ENCODE data around the gene AMACR. TPM values are rescaled to one million over a fixed set of nuclear protein-coding genes. Genes with fewer than 3 reads are reported as not detected.
A peak's percentile ranks its signal among the peaks of the same experiment; 100 is the strongest.

Gene AMACR
- total and polyA plus RNA-seq, 2 of the 13 experiments (the other 11 are each of a cell fraction or from before 2014, with no cell fraction given) = 8.9 to 19.7 TPM

DNA sequence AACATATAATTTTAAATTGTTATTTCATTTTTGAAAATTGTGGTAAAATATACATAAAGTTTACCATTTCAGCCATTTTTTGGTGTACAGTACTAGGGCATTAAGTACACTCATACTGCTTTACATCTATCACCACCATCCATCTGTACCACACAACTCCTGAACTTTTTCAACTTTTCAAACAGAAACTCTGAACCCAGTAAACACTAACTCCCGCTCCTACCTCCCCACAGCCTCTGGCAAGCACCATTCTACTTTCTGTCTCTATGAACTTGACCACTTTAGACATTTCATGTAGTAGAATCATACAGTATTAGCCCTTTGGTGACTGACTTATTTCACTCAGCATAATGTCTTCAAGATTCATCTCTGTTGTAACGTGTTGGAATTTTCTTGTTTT, 15.0 kb downstream of the AMACR start:
- Histone ChIP-seq H2AFZ (ENCODE audit: low read length) (no peak overlapping the region), H3K9me3 (ENCODE audit: low read length) (no peaks in the 10 kb centered on the region), H3K4me2 (ENCODE audit: low read depth, low read length) (peak overlapping the region; percentile 2; the same call in 1 of the 2 replicates), H3K27ac (ENCODE audit: extremely low read length, insufficient read depth, low read length) (no peak overlapping the region), H3K4me3 (replicated peaks in 1 of 3; ENCODE audit: insufficient read depth in 1 of 3, low read depth in 2 of 3, low read length in 3 of 3) (no peak overlapping the region), H3K79me2 (ENCODE audit: insufficient read depth, low read length) (no peaks in the 10 kb centered on the region), H3K27me3 (ENCODE audit: control insufficient read depth in 1 of 2, insufficient read depth in 2 of 2, low read length in 2 of 2) (no peaks in the 10 kb centered on the region), H3K4me1 (ENCODE audit: insufficient read depth, low read length) (peaks cover 35% of the 10 kb centered on the region), H3K36me3 (replicated peaks in 1 of 2; ENCODE audit: control insufficient read depth in 1 of 2, insufficient read depth in 2 of 2, low read length in 2 of 2) (peaks cover 5 to 30% of the 10 kb centered on the region in 2 experiments), H4K20me1 (ENCODE audit: insufficient read depth, low read length) (no peaks in the 10 kb centered on the region), H3K9ac (ENCODE audit: insufficient read depth, low read depth, low read length) (no peak overlapping the region)
- peak; percentile 85 for ATAC-seq
- peak; percentile 68 for FAIRE-seq
- peak; percentile 23 for DNase-seq (ENCODE audit: low spot score)
- 48% methylated on average over 2 of the region's 2 CpGs for WGBS (ENCODE audit: low lambda C conversion rate)
- BruUV-seq (replicated peaks) = no TSS peak
- intact Hi-C loops (cut with micrococcal nuclease; ENCODE audit: unreplicated experiment) = loop anchor here (10.0 kb wide), 1 partner anchor 472 kb away; no protein-coding TSS in a partner anchor
- ChIA-PET POLR2A (no interaction called here), CTCF (ENCODE audit: low intra/inter-chr PET ratio, low total read pairs) (no interaction called here)
- in situ Hi-C loops (cut with HindIII; ENCODE audit: extremely low pct_ligation_motif_present, low pct_unique_long_range_greater_than_20kb) = loop anchor here (25.0 kb wide), 1 partner anchor 469 kb away; no protein-coding TSS in a partner anchor
- TF ChIP-seq, protein P1, sequence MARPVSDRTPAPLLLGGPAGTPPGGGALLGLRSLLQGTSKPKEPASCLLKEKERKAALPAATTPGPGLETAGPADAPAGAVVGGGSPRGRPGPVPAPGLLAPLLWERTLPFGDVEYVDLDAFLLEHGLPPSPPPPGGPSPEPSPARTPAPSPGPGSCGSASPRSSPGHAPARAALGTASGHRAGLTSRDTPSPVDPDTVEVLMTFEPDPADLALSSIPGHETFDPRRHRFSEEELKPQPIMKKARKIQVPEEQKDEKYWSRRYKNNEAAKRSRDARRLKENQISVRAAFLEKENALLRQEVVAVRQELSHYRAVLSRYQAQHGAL (CRISPR knock-in tag; IDR thresholded peaks at IDR 0.05; ENCODE audit: not compliant biosample characterization) = no peak
- TF ChIP-seq, protein P2, sequence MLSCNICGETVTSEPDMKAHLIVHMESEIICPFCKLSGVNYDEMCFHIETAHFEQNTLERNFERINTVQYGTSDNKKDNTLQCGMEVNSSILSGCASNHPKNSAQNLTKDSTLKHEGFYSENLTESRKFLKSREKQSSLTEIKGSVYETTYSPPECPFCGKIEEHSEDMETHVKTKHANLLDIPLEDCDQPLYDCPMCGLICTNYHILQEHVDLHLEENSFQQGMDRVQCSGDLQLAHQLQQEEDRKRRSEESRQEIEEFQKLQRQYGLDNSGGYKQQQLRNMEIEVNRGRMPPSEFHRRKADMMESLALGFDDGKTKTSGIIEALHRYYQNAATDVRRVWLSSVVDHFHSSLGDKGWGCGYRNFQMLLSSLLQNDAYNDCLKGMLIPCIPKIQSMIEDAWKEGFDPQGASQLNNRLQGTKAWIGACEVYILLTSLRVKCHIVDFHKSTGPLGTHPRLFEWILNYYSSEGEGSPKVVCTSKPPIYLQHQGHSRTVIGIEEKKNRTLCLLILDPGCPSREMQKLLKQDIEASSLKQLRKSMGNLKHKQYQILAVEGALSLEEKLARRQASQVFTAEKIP (CRISPR knock-in tag; IDR thresholded peaks at IDR 0.05; ENCODE audit: borderline replicate concordance) = no peak
- no peak for TF ChIP-seq ZNF678 (CRISPR knock-in tag; IDR thresholded peaks at IDR 0.05)
- TF ChIP-seq, protein P3, sequence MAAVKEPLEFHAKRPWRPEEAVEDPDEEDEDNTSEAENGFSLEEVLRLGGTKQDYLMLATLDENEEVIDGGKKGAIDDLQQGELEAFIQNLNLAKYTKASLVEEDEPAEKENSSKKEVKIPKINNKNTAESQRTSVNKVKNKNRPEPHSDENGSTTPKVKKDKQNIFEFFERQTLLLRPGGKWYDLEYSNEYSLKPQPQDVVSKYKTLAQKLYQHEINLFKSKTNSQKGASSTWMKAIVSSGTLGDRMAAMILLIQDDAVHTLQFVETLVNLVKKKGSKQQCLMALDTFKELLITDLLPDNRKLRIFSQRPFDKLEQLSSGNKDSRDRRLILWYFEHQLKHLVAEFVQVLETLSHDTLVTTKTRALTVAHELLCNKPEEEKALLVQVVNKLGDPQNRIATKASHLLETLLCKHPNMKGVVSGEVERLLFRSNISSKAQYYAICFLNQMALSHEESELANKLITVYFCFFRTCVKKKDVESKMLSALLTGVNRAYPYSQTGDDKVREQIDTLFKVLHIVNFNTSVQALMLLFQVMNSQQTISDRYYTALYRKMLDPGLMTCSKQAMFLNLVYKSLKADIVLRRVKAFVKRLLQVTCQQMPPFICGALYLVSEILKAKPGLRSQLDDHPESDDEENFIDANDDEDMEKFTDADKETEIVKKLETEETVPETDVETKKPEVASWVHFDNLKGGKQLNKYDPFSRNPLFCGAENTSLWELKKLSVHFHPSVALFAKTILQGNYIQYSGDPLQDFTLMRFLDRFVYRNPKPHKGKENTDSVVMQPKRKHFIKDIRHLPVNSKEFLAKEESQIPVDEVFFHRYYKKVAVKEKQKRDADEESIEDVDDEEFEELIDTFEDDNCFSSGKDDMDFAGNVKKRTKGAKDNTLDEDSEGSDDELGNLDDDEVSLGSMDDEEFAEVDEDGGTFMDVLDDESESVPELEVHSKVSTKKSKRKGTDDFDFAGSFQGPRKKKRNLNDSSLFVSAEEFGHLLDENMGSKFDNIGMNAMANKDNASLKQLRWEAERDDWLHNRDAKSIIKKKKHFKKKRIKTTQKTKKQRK (IDR thresholded peaks at IDR 0.05; ENCODE audit: low read length) = no peak
- no peak for TF ChIP-seq PRMT3 (CRISPR knock-in tag; IDR thresholded peaks at IDR 0.05; ENCODE audit: borderline replicate concordance, low read depth)
- 0 out of 2 replicates have a peak, but pooled peaks have one; percentile 18 for TF ChIP-seq GATAD2A (CRISPR knock-in tag; IDR thresholded peaks at IDR 0.05)
- TF ChIP-seq, protein P4, sequence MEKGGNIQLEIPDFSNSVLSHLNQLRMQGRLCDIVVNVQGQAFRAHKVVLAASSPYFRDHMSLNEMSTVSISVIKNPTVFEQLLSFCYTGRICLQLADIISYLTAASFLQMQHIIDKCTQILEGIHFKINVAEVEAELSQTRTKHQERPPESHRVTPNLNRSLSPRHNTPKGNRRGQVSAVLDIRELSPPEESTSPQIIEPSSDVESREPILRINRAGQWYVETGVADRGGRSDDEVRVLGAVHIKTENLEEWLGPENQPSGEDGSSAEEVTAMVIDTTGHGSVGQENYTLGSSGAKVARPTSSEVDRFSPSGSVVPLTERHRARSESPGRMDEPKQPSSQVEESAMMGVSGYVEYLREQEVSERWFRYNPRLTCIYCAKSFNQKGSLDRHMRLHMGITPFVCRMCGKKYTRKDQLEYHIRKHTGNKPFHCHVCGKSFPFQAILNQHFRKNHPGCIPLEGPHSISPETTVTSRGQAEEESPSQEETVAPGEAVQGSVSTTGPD (CRISPR knock-in tag; IDR thresholded peaks at IDR 0.05) = no peak
- TF ChIP-seq ZFP36 (IDR thresholded peaks at IDR 0.05; ENCODE audit: borderline replicate concordance, low read depth, low read length, partially characterized antibody) = no peak
- TF ChIP-seq, protein P5, sequence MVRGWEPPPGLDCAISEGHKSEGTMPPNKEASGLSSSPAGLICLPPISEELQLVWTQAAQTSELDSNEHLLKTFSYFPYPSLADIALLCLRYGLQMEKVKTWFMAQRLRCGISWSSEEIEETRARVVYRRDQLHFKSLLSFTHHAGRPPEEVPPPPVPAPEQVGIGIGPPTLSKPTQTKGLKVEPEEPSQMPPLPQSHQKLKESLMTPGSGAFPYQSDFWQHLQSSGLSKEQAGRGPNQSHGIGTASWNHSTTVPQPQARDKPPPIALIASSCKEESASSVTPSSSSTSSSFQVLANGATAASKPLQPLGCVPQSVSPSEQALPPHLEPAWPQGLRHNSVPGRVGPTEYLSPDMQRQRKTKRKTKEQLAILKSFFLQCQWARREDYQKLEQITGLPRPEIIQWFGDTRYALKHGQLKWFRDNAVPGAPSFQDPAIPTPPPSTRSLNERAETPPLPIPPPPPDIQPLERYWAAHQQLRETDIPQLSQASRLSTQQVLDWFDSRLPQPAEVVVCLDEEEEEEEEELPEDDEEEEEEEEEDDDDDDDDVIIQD (CRISPR knock-in tag; IDR thresholded peaks at IDR 0.05; ENCODE audit: low read depth) = peak; percentile 74; the same call in 1 of the 2 replicates
- TF ChIP-seq, protein P6, sequence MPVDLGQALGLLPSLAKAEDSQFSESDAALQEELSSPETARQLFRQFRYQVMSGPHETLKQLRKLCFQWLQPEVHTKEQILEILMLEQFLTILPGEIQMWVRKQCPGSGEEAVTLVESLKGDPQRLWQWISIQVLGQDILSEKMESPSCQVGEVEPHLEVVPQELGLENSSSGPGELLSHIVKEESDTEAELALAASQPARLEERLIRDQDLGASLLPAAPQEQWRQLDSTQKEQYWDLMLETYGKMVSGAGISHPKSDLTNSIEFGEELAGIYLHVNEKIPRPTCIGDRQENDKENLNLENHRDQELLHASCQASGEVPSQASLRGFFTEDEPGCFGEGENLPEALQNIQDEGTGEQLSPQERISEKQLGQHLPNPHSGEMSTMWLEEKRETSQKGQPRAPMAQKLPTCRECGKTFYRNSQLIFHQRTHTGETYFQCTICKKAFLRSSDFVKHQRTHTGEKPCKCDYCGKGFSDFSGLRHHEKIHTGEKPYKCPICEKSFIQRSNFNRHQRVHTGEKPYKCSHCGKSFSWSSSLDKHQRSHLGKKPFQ (CRISPR knock-in tag; IDR thresholded peaks at IDR 0.05; ENCODE audit: insufficient replicate concordance) = no peak
- TF ChIP-seq, protein P7, sequence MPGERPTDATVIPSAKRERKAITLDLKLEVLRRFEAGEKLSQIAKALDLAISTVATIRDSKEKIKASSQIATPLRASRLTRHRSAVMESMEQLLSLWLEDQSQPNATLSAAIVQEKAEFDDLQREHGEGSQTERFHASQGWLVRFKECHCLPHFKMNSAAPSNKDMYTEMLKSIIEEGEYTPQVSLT (CRISPR knock-in tag; IDR thresholded peaks at IDR 0.05; ENCODE audit: borderline replicate concordance, low read depth) = no peak
- TF ChIP-seq HOXA7 (CRISPR knock-in tag; IDR thresholded peaks at IDR 0.05) = no peak
